Putamen (tissue), 1 donor: ENCODE data around the gene CHMP2A.
"Not testable (repeated sequence)": the region's sequence is repeated elsewhere in the genome, so short reads cannot be mapped to it uniquely, and the experiment has no call there.

Source experiments
- DNase-seq: peaks from one replicate; pipeline ENCODE4 v3.0.0-alpha.2; 2016; ENCODE audit warnings: low spot score

Gene CHMP2A

DNA sequence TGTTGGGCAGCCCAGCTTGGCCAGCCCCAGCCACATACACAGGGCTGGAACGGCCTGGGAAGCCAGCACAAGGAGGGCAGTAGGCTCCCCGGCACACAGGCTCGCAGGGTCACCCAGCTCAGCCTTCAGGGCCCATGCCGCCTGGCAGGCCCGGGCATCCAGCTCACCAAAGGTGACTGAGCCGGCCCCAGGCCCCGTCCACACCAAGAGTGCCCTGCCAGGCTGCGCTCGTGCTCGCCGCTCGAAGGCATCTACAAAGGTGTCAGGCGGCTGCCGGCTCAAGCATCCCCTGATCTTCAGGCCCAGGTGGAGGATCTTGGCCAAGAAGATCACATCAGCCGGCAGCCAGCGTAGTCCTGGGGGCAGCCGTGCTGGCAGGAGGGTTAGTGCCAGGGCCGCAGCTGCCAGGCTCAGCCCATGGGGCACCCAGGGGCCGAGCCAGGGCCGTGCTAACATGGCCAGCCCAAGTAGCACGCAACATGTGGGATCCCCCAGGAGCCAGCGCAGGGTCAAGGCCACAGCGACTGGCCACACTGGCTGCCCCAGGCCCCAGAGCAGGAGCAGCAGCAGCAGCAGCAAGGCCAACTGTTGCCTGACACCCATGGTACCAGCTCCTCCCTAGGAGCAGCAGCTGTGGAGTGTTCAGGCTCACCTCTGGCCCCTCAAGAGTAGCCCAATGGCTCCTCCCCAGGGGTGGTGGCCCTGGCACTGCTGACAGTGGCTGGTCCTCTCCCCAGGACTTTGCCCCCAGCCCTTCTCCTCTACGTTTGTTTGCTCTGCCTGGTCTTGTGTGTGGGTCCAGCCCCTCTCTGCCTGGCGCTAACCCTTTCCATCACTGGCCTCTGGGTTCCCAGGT, 43.3 kb downstream of the CHMP2A start, which contains the start of gene SLC27A5:
SLC27A5 (minus strand) TSS at position 640 of the 856 bp plus-strand sequence; CDS start at position 603, 37 bp downstream.
- no peak for DNase-seq

DNA sequence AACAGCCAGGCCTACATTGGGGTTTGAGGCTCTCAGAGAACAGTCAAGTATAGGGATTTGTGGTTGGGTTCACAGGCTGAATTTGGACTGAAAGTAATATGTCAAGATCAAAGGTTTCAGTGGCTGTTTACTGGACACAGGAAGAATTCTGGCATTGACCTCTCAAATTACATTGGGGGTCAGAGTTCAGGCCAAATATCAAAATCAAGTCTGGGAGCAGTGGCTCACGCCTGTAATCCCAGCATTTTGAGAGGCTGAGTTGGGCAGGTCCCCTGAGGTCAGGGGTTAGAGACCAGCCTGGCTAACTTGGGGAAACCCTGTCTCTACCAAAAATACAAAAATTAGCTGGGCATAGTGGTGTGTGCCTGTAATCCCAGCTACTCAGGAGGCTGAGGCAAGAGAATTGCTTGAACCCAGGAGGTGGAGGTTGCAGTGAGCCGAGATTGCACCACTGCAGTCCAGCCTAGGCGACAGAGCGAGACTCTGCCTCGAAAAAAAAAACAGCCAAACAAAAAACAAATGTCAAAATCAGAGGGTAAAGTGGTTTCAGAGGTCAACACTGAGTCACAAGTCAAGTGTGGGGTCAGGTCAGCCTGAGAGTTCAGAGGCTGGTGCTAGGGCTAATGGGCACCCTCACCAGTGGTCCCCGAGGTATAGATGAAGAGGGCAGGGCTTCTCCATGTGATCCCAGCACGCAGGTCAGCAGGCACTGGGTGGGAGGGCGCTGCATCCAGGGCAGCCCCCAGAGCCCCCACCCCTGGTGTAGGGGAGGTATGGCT, 44.6 kb downstream of the CHMP2A start:
- DNase-seq: no peak

DNA sequence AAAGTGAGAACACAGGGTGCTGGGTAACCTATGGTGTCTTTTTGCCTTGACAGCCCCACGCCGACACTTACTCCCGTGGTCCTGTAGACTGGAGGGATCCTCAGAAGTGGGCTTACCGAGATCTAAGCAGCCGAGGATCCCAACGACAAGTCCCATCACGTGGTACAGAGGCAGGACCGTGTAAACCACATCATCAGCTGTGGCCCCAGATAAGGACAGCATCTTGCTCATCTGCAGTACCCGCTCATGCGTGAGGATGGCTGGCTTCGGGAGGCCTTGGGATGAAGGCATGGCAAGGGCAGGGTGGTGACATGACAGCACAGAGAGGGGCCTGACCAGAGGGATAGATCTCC, 45.2 kb downstream of the CHMP2A start:
- DNase-seq: no peak

DNA sequence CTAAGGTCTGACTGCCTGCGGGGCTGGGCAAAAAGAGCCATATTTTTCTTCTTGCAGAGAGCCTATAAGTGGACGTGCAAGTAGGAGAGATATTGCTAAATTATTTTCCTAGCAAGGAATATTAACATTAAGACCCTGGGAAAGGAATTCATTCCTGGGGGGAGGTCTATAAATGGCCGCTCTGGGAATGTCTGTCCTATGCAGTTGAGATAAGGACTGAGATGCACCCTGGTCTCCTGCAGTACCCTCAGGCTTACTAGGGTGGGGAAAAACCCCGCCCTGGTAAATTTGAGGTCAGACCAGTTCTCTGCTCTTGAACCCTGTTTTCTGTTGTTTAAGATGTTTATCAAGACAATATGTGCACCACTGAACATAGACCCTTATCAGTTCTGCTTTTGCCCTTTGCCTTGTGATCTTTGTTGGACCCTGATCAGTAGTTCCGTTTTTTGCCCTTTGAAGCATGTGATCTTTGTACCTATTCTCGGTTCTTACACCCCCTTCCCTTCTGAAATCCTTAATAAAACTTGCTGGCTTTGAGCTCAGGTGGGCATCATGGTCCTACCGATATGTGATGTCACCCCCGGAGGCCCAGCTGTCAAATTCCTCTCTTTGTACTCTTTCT, 47.2 kb downstream of the CHMP2A start:
- DNase-seq: not testable (repeated sequence)
